ENCODE data around the gene PFKP.

- TF ChIP-seq ZNF513 (tag by site-specific recombination; IDR thresholded peaks at IDR 0.05): no peak
- TF ChIP-seq, protein P1, sequence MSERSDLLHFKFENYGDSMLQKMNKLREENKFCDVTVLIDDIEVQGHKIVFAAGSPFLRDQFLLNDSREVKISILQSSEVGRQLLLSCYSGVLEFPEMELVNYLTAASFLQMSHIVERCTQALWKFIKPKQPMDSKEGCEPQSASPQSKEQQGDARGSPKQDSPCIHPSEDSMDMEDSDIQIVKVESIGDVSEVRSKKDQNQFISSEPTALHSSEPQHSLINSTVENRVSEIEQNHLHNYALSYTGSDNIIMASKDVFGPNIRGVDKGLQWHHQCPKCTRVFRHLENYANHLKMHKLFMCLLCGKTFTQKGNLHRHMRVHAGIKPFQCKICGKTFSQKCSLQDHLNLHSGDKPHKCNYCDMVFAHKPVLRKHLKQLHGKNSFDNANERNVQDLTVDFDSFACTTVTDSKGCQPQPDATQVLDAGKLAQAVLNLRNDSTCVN (tag by site-specific recombination; optimal IDR thresholded peaks at IDR 0.05): no peak
Measured at GRCh38 chr10:3105905-3106304, 38.6 kb downstream of the PFKP start.

All from HEK293 (cell line).